Skeletal muscle satellite cell (primary cell): Measurements from ENCODE around the gene ADD1.

ENCODE experiments used
- H3K27me3 ChIP-seq: 2 replicates; pipeline ENCODE4 v1.7.0; 2013; ENCODE audit warnings: low read length; ENCODE audit not compliant: control insufficient read depth, insufficient read depth
- H3K36me3 ChIP-seq: 2 replicates; pipeline ENCODE4 v1.7.0; 2013; ENCODE audit warnings: mild to moderate bottlenecking, control low read depth, low read length; ENCODE audit not compliant: insufficient read depth
- H3K4me1 ChIP-seq: 2 replicates; pipeline ENCODE4 v1.7.0; 2013; ENCODE audit warnings: low read length; ENCODE audit not compliant: control insufficient read depth, insufficient read depth
- H3K4me2 ChIP-seq: 2 replicates; pipeline ENCODE4 v1.7.0; 2013; ENCODE audit warnings: mild to moderate bottlenecking, low read length
- H3K4me3 ChIP-seq: 2 replicates; pipeline ENCODE4 v1.7.0; 2013; ENCODE audit warnings: low read length
- H3K9ac ChIP-seq: 2 replicates; pipeline ENCODE4 v1.7.0; 2013; ENCODE audit warnings: mild to moderate bottlenecking, low read depth, low read length, moderate library complexity
- H3K9me3 ChIP-seq: replicated peaks from 2 replicates; pipeline ENCODE4 v1.7.0; 2013; ENCODE audit warnings: mild to moderate bottlenecking, control low read depth, low read length

The ADD1 gene

DNA sequence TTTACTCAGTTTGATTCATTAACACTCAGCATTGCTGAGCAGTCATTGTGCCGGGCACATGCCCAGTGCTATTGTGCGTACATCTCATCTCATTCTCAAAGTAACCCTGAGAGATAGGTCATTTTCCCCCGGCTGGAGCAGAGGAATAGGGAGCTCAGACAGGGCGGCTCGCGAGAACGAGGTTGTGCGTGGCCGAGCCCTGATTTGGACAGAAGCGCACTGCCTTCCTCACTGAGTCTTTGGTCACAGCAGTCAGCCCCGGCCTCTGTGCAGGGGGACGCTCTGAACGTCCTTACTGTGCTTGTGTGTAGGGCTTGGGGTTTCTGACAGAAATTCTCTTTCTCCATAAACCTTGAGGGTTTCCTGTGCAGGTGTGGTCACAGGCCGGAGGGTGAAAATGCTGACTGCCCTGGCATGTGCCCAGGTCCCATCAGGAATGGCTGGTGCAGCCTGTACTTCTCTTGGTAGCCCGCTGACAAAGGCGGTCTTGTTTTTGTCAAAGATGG is 80.1 kb downstream of the ADD1 start:
- no peaks in the 10 kb centered on the region for H3K27me3 ChIP-seq
- H3K9me3 ChIP-seq: no peaks in the 10 kb centered on the region
- H3K4me3 ChIP-seq: no peak overlapping the region
- no peak overlapping the region for H3K4me2 ChIP-seq
- no peak overlapping the region for H3K9ac ChIP-seq
- peaks cover 52% of the 10 kb centered on the region for H3K36me3 ChIP-seq
- H3K4me1 ChIP-seq: peaks cover 4% of the 10 kb centered on the region

DNA sequence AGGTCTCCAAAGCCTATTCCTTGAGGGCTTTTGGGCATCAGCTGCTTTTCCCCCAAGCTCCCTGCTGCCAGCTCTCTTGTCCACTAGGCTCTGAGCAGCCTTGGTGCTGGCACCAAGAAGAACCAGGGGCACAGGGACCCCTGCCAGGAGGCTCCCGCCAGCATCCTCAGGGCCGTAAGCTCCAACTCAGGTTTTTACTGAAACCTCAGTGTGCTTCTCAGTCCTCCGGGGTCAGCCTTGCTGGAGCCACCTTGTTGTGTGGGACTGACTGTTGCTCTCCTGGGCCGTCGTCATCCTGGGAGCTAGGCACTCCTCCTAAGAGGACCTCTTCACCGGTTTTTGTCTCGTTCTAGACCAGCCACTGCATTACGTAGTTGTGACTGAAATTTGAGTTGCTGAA is 80.6 kb downstream of the ADD1 start:
- H3K36me3 ChIP-seq: peaks cover 57% of the 10 kb centered on the region

DNA sequence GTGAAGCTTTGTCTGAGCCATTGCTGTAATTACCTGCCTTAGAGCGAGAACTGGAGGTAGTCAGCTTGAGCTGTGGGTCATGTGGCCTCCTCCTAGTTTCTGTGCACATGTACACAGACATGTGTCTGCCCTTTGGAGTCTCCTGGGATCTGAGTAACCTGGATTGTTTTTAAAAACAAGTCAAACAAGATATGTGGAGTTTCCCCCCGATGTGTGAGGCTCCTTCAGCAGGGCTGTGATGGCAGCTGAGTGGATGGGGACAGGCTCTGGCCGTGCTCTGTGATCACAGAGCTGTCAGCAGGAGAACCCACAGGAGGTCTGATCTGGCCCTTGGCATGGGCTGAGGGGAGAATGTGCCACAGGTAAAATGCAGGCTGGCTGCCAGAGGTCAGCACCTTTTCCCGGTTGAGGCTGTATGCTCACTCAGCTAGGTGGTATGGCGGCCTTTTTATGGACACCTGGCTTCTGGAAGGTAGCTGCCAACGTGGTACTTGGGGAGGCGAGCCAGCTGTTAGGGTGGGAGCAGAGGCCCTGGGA is 81.2 kb downstream of the ADD1 start:
- H3K4me1 ChIP-seq: peaks cover 4% of the 10 kb centered on the region
- H3K4me3 ChIP-seq: no peak overlapping the region
- H3K9ac ChIP-seq: no peak overlapping the region
- H3K36me3 ChIP-seq: peaks cover 63% of the 10 kb centered on the region
- no peaks in the 10 kb centered on the region for H3K27me3 ChIP-seq
- no peak overlapping the region for H3K4me2 ChIP-seq
- no peaks in the 10 kb centered on the region for H3K9me3 ChIP-seq

More for the DNA sequence above, 80.6 kb downstream of the ADD1 start:
- no peak overlapping the region for H3K4me2 ChIP-seq
- H3K27me3 ChIP-seq: no peaks in the 10 kb centered on the region
- H3K4me1 ChIP-seq: peaks cover 4% of the 10 kb centered on the region
- H3K9me3 ChIP-seq: no peaks in the 10 kb centered on the region
- no peak overlapping the region for H3K4me3 ChIP-seq
- H3K9ac ChIP-seq: no peak overlapping the region

GRCh38 chr4:2925496-2925895 is 81.9 kb downstream of the ADD1 start:
- Histone ChIP-seq H3K9ac (no peak overlapping the region), H3K4me2 (no peak overlapping the region), H3K9me3 (no peaks in the 10 kb centered on the region), H3K4me3 (no peak overlapping the region), H3K36me3 (peaks cover 69% of the 10 kb centered on the region), H3K27me3 (no peaks in the 10 kb centered on the region), H3K4me1 (peaks cover 4% of the 10 kb centered on the region)

- Histone ChIP-seq H3K4me2 (no peak overlapping the region), H3K36me3 (peaks cover 76% of the 10 kb centered on the region), H3K4me1 (peaks cover 4% of the 10 kb centered on the region), H3K9ac (no peak overlapping the region), H3K4me3 (no peak overlapping the region), H3K27me3 (no peaks in the 10 kb centered on the region), H3K9me3 (no peaks in the 10 kb centered on the region)
Observed at GRCh38 chr4:2925931-2926860, 82.6 kb downstream of the ADD1 start.

- H3K9me3 ChIP-seq: no peaks in the 10 kb centered on the region
- no peak overlapping the region for H3K4me2 ChIP-seq
- H3K4me1 ChIP-seq: peaks cover 6% of the 10 kb centered on the region
- no peak overlapping the region for H3K4me3 ChIP-seq
- no peaks in the 10 kb centered on the region for H3K27me3 ChIP-seq
- H3K9ac ChIP-seq: no peak overlapping the region
- peaks cover 86% of the 10 kb centered on the region for H3K36me3 ChIP-seq
Observed at GRCh38 chr4:2927016-2927695, 83.5 kb downstream of the ADD1 start.

DNA sequence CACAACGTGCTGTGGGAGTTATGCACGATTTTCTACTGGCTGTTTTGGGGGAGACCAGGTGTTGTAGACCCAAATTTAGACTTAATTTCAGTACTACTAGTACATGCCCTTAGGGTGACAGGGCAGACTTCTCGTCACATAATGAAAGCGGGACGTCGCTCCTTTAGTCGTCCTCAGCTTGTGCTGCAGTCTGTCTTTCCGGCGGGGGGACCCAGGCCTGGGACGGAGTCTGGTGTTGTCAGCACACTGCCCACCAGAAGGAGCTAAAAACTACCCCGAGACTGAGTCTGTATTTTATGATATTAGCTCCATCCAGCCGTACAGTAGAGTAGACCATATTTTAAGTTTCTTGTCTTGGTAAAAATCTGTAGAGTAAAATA is 84.0 kb downstream of the ADD1 start:
- no peak overlapping the region for H3K9ac ChIP-seq
- H3K4me2 ChIP-seq: no peak overlapping the region
- no peak overlapping the region for H3K4me3 ChIP-seq
- H3K27me3 ChIP-seq: no peaks in the 10 kb centered on the region
- H3K4me1 ChIP-seq: peaks cover 11% of the 10 kb centered on the region
- no peaks in the 10 kb centered on the region for H3K9me3 ChIP-seq
- H3K36me3 ChIP-seq: peaks cover 88% of the 10 kb centered on the region

DNA sequence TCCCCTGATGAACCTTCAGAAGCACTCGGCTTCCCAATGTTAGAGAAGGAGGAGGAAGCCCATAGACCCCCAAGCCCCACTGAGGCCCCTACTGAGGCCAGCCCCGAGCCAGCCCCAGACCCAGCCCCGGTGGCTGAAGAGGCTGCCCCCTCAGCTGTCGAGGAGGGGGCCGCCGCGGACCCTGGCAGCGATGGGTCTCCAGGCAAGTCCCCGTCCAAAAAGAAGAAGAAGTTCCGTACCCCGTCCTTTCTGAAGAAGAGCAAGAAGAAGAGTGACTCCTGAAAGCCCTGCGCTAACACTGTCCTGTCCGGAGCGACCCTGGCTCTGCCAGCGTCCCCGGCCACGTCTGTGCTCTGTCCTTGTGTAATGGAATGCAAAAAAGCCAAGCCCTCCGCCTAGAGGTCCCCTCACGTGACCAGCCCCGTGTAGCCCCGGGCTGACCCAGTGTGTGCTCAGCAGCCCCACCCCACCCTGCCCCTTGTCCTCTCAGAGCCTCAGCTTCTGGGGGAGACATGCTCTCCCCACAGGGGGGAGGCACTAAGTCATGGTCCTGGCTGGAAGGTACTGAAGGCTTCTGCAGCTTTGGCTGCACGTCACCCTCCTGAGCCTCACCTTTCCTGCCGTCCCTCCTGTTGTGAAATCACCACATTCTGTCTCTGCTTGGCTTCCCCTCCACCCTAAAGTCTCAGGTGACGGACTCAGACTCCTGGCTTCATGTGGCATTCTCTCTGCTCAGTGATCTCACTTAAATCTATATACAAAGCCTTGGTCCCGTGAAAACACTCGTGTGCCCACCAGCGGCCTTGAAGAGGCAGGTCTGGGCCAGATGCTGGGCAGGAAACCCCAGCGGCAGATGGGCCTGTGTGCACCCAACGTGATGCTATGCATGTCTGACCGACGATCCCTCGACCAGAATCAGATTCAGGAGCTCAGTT is 84.9 kb downstream of the ADD1 start:
- Histone ChIP-seq H3K9ac (no peak overlapping the region), H3K9me3 (no peaks in the 10 kb centered on the region), H3K4me3 (no peak overlapping the region), H3K4me2 (no peak overlapping the region), H3K4me1 (peaks cover 15% of the 10 kb centered on the region), H3K36me3 (peaks cover 85% of the 10 kb centered on the region), H3K27me3 (no peaks in the 10 kb centered on the region)

- Histone ChIP-seq H3K27me3 (no peaks in the 10 kb centered on the region), H3K36me3 (peaks cover 76% of the 10 kb centered on the region), H3K9me3 (no peaks in the 10 kb centered on the region), H3K9ac (no peak overlapping the region), H3K4me1 (peaks cover 18% of the 10 kb centered on the region), H3K4me3 (no peak overlapping the region), H3K4me2 (no peak overlapping the region)
Observed at GRCh38 chr4:2929469-2929868, 85.8 kb downstream of the ADD1 start.

- Histone ChIP-seq H3K36me3 (peaks cover 69% of the 10 kb centered on the region), H3K9ac (no peak overlapping the region), H3K27me3 (no peaks in the 10 kb centered on the region), H3K4me2 (no peak overlapping the region), H3K4me1 (peaks cover 18% of the 10 kb centered on the region), H3K4me3 (no peak overlapping the region), H3K9me3 (no peaks in the 10 kb centered on the region)
Observed at GRCh38 chr4:2930135-2930757, 86.6 kb downstream of the ADD1 start.
